Middle frontal gyrus (tissue), 1 donor: ENCODE measurements around the gene BACH2.

ENCODE experiments used
- DNase-seq: peaks from one replicate; pipeline ENCODE4 v3.0.0-alpha.2; 2015; ENCODE audit warnings: low spot score; ENCODE audit errors: extremely low spot score

Gene BACH2

GRCh38 chr6:89999945-90000825, 296.5 kb downstream of the BACH2 start:
- DNase-seq: no peak

- no peak for DNase-seq
These were observed 297.5 kb downstream of the BACH2 start for GRCh38 chr6:89999154-89999553.

DNA sequence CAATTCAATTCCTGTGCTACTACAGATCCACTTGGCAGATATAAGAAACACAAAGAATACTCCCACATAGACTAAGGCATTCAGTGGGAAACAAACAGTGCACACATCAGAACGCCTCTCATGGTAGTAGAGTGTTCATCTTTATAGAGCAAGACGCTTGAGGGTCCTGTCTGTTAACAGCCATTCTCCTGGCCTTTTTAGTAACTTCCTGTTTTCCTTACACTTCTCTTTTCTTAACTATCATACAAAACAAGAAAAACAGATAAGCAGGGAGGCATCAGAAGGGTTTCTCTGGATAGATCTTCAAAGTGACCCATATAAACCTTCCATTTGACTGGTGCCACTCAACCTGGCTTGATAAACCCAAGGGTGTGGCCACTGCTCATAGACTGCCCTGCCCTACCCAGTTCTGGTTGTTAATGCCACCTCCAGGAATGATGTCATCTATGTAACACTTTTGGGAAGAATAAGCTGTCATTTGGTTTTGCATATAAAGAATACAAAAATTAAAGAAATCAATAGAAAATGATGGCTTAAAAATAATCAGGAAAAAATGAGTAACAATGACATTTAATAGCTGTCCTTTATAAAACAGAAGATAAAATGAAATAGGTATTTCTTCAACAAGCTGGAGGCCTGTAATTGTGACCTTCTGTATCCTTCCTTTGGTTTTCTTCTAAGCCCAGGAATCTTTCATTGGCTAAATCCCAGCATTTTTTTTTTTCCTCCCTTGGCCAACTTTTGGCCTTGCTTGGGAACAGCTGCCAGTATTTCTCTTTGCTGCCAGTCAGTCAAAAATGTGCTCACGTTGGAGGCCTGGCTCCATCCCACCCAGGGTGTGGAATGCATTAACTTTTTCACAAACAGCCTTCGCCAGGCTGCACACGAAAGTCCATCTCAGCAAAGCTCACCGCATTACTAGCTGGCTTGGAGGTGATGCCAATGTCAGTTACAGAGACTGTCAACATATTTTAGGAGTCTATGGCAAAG, 298.9 kb downstream of the BACH2 start:
- DNase-seq: no peak

GRCh38 chr6:89993411-89993810, 303.2 kb downstream of the BACH2 start:
- no peak for DNase-seq

GRCh38 chr6:89992818-89993217, 303.8 kb downstream of the BACH2 start:
- no peak for DNase-seq

DNA sequence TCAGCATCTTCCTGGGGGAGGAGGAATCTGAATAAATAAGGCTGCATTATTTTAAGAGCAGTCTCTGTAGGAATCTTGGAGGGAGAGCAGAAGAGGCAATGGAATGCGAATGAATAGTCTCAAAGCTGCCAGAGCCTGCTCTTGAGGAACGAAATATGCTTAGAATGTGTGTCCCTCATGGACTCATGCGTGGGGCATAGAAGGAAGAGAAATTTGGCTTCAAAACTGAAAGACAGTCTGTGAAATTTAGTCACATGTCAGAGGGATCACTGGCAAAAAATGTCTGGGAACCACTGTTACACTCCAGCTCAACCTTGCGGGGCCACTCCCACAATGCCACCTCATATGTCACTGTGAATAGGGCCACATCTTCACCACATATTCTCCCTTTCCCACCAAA, 306.9 kb downstream of the BACH2 start:
- DNase-seq: no peak

- no peak for DNase-seq
These were observed 308.8 kb downstream of the BACH2 start for GRCh38 chr6:89987830-89988229.

DNA sequence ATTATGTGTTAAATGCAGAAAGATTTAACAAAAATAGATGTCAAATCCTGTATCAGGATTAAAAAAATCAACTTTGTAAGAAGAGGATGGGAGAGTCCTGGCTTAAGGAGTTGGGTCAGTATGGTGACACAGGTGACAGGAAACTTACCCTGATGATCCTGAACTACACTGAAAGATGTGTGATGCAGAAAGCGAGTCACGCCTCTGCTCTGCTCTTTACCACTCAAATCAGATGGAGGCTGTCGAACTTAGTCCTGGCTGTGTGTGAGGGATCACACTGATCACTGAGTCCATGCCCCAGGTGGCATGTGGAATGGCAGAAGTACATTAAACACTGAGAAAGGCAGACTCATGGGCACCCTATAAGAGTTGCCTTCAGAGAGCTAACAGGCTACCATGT, 309.5 kb downstream of the BACH2 start:
- DNase-seq: no peak

GRCh38 chr6:89986650-89987074, 310.0 kb downstream of the BACH2 start:
- no peak for DNase-seq

DNA sequence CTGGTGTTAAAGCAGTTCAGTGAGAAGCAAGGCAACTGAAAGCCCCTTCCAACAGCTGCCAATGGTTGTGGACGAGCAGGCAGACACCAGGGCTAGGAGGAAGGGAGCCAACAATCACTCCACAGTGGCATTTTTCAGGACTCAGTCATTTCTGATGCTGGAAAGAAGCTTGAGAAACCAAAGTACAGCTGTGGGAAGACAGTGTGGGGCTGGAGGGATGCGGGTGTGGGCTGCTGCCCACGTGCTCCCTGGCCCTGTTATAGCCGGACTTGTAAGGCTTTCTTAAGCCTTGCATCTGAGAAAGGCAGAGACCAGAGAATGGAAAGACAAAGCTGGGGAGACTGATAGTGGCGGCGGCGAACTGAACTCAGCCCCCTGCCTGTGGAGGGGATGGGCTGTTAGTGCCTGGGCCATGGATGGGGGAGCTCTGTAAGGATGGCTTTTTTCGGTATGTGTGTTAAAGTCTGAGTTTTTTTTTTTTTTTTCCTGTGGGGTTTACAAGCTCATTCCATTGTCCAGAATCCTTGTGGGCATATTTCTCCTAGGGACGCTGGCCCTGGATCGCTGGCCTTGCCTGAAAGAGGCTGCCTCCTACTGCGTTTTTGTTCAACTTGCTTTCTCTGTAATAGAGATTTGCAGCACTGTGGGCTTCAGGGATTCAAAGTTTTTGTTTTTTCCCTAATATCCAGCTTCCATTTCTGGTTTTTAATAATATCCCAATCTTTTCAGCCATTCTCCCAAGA, 310.7 kb downstream of the BACH2 start:
- no peak for DNase-seq

DNA sequence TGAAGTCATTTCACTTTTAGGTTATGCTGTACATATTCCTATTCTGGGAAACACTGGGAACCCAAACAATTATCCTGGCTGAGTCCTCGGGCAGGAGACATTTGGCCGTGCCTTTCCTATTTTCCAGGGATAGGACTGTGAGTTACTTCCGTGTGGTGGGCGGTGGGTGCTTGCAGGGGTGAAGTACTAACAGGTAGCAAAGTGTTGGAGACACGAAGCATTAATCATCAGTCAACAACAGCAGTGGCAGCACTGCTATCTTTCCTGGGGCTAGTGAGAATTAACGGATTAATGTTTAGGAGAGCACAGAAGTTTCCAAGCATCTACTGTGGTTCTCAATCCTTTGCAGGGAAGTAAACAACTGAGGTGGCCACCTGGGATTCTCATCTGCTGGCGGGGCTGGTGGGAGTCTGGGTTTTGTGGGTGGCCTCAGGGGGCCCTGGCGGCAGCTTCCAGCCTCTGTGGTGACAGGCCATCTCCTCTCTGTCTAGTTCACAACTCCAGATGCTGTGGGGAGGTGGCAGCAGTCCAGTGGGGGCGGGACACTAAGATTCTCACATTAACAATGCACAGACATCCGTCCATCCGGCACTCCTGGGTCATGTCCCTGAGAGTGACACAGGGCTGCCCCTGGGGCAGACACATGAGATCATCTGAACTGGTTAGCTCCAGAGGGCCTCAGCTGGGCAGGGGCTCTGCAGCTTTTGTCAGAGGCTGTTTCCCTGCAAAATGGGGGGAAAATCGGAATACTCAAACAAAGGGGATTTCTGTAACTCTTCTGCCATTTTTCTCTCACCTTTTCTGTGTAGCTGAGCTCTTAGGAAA, 311.5 kb downstream of the BACH2 start:
- peak; percentile 47 for DNase-seq

DNA sequence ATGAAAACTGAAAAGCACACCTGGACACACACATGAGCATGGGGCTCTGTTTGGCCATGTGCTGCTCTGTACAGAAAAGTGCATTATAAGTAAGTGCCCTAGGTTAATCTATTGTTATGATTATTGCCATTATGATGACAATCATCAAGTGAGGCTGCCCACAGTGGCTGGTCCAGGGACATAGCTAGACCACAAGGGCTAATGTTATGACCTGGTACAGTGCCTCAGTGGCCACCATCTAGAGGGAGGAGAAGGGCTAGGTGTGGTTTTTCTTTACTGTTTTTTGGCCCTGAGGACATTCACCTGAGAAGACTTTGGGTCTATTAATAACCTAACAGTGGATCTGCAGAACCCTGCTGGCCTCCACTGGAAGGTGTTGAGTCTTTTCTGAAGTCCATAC, 316.3 kb downstream of the BACH2 start:
- DNase-seq: no peak

DNA sequence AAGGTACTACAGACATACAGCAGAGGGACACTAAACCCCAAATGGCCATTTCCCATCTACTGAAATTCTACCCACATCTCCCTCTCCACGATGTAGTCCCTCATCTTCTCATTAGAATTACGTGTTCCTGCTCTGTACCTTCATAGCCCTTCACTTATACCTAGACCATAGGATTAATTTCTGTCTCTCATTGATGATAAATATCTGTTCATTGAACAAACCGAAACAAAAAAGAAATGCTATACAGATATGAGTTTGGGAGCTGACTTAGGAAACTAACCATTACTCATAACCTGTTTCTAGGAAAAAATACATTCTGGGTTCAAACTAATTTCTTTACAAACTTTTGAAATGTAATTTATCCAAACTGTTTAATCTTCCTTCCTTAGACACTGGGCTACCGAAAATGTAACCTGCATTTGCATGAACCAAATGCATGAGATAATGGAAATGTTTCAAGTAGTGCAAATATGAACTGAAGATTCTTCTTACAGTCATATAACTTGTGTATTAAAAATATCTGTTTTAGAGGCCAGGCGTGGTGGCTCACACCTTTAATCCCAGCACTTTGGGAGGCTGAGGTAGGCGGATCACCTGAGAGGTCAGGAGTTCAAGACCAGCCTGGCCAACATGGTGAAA, 317.0 kb downstream of the BACH2 start:
- DNase-seq: no peak

- no peak for DNase-seq
These were observed 317.9 kb downstream of the BACH2 start for GRCh38 chr6:89978749-89979145.

- no peak for DNase-seq
These were observed 318.6 kb downstream of the BACH2 start for GRCh38 chr6:89977808-89978748.

DNA sequence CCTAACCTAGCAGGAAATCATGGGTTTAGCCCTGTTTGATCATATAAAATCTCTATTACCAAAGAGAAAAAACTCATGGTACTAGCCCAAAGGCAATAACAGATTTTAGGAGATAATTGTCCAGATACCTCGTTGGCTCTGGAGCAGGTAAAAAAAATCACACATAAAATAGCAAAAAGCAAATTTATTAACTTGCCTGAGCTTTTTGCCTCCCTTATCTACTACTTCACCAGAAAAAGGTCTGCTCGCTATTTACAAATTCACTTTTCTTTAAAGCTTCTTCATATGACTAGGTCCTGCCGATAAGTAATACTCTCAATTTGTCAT, 320.0 kb downstream of the BACH2 start:
- DNase-seq: no peak

GRCh38 chr6:89975991-89976693, 320.5 kb downstream of the BACH2 start:
- DNase-seq: no peak

DNA sequence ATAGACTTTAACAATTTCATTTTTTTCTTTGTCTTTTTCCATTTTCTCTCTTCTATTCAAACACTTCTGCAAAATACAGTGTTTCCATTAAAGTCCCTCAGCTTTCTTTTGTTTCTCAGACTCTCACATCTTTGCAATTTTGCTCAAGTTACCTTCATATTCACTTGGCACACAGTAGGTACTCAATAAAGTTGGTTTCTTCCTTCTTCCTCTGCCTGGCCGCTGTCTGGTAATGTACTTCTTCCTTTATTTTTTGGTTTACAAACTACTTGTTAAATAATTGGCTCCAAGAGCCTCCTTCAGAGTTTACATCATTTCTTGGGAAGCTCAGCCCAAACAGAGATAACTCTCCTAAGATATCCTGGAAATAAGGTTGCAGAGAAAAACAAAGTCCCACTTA, 321.3 kb downstream of the BACH2 start:
- no peak for DNase-seq
